Stimulated activated CD8-positive, alpha-beta memory T cell treated with anti-CD3 and anti-CD28 coated beads, Interleukin-7, amount 100 ng/mL, for 48 hours (primary cell): Measurements from ENCODE around the gene PPIG.
"Not testable (repeated sequence)": the region's sequence is repeated elsewhere in the genome, so short reads cannot be mapped to it uniquely, and the experiment has no call there.

ENCODE experiments used
- DNase-seq, 2 donors: peaks; one replicate each; pipeline ENCODE4 v3.0.0-alpha.2; 2020; ENCODE audit warnings: low read depth in 1 of 2; ENCODE audit errors: extremely low read depth in 1 of 2

Gene PPIG

GRCh38 chr2:169585673-169586072 lies 1.5 kb downstream of the PPIG start:
- DNase-seq = no peak

- no peak for DNase-seq
Measured at GRCh38 chr2:169590804-169591203, 6.7 kb downstream of the PPIG start.

GRCh38 chr2:169596546-169596945 lies 12.4 kb downstream of the PPIG start:
- DNase-seq = not testable (repeated sequence)

GRCh38 chr2:169598982-169599381 lies 14.8 kb downstream of the PPIG start:
- DNase-seq = no peak

GRCh38 chr2:169599568-169599967 lies 15.4 kb downstream of the PPIG start:
- DNase-seq = no peak

GRCh38 chr2:169609264-169609663 lies 25.1 kb downstream of the PPIG start:
- DNase-seq = no peak

GRCh38 chr2:169613876-169614275 lies 29.7 kb downstream of the PPIG start:
- no peak for DNase-seq

- not testable (repeated sequence) for DNase-seq
Measured at GRCh38 chr2:169615982-169616381, 31.8 kb downstream of the PPIG start.

GRCh38 chr2:169619946-169620345 lies 35.8 kb downstream of the PPIG start:
- no peak for DNase-seq

- no peak for DNase-seq
Measured at GRCh38 chr2:169620509-169620908, 36.4 kb downstream of the PPIG start.

GRCh38 chr2:169623235-169623634 lies 39.1 kb downstream of the PPIG start:
- no peak for DNase-seq

- DNase-seq = no peak
Measured at GRCh38 chr2:169625781-169626180, 41.6 kb downstream of the PPIG start.

GRCh38 chr2:169636440-169637097 lies 52.4 kb downstream of the PPIG start:
- DNase-seq = no peak

GRCh38 chr2:169637620-169638019 lies 53.5 kb downstream of the PPIG start:
- DNase-seq = no peak

GRCh38 chr2:169640104-169640503 lies 56.0 kb downstream of the PPIG start:
- DNase-seq = no peak

GRCh38 chr2:169641464-169641863 lies 57.3 kb downstream of the PPIG start:
- no peak for DNase-seq

- DNase-seq = no peak
Measured at GRCh38 chr2:169644173-169644572, 60.0 kb downstream of the PPIG start.

GRCh38 chr2:169647496-169647895 lies 63.3 kb downstream of the PPIG start:
- no peak for DNase-seq

GRCh38 chr2:169649278-169649677 lies 65.1 kb downstream of the PPIG start:
- DNase-seq = no peak

- no peak for DNase-seq
Measured at GRCh38 chr2:169653636-169654035, 69.5 kb downstream of the PPIG start.

- no peak for DNase-seq
Measured at GRCh38 chr2:169656164-169656563, 72.0 kb downstream of the PPIG start.

GRCh38 chr2:169658877-169659276 lies 74.7 kb downstream of the PPIG start:
- no peak for DNase-seq

GRCh38 chr2:169659320-169659719 lies 75.2 kb downstream of the PPIG start:
- DNase-seq = no peak
